Measurements from ENCODE around the gene RPS27L.
A peak's percentile ranks its signal among the peaks of the same experiment; 100 is the strongest.

RPS27L gene

DNA sequence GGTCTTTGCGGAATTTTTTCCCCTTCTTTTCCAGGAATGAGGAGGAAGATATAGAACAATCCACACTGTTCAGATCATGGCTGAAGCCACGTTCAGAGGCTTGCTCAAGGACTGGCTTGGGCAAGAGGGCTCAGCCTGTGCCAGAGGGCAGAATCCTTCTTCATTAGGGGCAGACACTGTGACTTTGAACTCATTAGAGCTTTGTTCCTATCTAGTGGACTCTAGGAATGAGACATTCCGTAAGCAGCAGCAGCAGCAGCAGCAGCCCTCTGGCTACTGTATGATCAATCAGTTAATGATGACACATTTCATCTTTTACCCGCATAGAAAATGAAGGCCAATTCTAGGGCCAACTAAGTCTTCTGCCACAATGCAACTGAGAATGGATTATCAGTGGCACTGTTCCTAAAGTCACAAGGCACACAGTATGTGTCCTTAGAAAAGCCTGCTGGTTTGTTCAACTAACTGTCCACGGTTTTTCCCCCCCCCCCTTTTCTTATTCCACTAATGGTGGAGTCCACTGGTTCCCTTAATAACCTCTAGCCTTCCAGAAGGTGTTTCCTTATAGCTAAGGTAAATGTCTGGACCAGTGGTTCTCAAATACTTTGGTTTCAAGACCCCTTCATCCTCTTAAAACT is 30.4 kb upstream of the RPS27L start:
- no peak for DNase-seq

DNA sequence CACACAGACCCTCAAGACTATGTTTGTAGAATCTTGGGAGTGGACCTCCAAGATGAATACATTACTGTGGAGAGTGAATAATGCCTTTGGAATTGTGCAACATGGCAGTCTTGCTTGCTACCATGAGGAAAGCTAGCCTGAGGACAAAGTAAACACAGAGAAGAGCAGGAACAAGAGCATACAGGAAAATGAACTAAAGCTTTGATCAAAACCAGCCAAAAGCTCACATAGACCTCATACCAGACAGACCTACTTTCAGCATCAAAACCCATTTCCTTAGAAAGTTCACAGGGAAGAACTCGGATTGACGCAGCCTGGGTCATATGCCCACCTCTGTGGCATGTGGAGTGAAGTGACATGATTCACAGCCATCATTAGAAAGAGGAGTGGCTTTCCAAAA is 28.8 kb upstream of the RPS27L start:
- no peak for DNase-seq

DNA sequence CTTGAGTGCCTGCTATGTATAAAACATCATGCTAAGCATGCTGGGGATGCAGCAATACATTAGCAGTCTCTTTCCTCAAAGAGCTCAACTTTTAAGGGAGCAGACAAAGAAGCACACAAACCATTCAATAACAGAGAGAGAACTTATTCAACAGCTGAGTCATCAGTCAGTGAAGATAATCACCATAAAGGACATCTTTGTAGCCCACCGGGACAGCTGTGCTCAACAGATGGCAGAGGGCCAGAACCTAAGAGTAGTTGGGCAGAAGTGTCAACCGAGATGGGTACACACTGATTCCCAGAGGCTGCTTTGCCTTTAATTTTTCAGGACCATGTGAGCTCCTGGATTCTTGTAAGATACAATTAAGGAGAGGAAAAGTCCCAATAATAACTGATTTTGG is 27.9 kb upstream of the RPS27L start:
- DNase-seq = no peak

DNA sequence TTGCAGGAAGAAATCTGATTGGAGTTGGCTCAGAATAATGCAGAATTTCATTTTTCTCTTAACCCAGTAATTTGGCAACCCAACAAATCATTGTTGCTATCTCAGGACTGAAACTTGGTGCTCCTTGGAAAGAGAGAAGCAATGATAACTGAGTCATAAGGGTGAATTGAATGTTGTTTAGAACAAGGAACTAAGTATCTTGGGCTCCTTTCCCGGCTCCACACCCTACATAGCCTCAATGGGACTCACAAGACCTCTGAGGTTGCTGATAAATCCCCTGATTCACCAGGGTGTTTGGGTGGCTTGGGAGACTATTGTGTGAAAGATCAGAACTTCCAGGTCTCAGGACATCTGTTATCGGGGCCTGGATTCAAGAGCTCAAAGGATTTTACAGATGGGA is 24.4 kb upstream of the RPS27L start:
- no peak for DNase-seq

DNA sequence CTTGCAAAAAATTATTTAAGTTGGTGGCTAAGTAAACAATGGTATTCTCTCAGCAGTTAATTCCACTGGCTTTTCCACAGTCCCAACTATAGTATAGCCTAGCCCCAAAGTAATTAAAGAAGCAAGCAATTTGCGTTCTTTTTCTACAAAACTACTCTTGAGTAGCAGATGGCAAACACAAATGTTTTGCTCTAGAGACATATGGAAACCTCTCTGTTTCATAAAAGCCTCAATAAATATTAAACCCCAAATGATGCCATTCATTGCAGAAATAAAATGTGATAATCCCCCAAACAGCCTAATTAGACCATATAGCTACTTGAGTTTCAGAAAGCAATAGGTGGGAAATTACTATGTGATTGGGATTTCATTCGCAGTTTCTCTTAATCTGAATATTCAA is 23.5 kb upstream of the RPS27L start:
- DNase-seq = no peak

DNA sequence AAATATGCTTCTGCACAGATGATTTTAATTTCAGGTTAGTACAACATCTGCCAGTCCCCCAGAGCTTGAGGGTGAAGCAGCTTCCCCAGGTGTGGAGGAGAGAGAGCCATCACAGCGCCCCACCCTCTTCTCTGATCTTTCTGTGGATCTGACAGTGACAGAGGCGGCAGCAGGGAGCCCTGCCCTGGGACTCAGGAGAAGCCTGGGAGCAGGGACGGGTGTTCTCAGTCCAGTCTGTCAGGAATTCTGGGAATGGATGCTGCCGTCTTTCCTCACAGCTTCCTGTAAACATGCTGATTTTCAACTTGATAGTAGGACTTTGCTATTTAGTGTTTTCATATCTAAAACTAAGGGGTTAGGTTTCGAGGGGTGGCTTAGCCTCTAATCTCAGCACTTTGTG is 20.8 kb upstream of the RPS27L start:
- DNase-seq = no peak

DNA sequence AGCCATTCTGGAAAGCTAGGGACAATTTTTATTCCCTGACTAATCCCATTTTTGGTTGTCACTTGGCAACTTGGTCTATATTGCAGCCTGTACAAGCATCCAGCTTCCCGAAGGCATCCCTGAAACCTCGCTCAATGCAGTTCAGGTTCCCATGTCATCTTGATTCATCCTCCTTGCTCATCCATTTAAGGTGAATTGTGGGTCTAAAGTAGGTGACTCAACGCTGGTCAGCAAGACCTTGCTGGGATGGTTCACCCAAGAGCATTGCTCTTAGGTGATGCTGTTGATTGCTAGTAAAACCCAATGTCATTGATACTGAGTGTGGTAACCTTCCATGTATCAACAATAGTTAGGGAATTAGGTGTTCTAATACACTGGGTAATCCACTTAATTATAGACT is 19.0 kb upstream of the RPS27L start:
- no peak for DNase-seq

DNA sequence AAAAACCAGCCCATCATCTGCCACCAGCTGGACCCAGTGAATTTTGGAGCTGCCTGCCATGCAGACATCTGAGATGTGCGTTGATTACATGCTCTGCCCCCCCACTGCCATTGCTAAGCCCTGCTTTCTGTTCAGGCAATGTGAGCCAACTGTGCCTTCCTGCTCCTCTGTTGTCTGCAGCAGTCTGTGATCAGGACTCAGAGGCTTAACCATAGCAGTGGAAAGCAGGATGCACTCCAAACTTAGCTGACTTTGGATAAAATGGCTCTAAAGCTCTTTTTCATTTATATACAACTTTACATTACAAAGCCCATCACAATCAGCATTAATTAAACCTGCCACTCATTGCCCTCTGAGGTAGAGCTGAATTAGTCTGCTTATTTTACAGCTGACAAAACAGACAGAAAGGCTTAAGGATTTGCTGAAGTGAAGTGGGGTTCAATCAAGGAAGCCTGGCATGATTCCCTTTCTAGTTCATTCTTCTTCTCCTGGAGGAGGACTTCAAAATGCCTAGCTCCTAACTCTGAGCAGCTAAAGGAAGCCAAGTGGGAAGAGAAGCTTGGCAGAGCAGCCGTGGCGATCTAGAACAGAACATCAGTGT is 15.7 kb upstream of the RPS27L start:
- DNase-seq = no peak

DNA sequence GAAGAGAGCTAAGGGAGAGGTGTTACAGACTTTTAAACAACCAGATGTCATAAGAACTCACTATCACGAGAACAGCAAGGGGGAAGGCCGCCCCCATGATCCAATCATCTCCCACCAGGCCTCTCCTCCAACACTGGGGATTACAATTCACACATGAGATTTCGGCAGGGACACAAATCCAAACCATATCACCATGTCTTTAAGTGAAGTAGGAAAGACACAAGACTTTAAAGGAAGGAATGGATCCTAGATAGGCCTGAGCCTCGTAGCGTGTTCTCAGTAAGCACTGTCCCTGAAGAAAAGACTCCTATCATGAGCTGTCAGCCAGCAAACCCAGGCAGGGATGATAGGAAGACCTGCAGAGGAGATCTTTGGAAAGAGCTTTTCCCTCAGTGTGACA is 15.1 kb upstream of the RPS27L start:
- no peak for DNase-seq

DNA sequence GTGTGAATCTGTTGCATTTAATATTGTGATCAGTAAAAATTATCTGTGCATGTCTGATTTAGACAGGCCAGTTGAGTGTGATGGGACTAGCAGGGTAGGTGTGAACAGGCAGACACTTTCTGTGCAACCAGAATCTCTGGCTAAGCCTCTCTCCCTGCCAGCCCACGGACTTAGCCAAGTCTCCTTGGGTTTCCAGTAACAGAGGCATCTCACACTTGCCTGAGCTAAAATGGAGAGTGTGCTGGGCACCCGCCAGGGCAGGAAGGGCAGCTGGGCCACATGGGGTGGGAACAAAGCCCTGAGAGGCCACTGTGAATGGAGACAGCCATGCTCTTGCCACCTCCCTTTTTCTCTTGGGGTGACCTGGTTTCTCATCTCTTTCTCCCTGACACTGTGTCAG is 12.5 kb upstream of the RPS27L start:
- DNase-seq = no peak

DNA sequence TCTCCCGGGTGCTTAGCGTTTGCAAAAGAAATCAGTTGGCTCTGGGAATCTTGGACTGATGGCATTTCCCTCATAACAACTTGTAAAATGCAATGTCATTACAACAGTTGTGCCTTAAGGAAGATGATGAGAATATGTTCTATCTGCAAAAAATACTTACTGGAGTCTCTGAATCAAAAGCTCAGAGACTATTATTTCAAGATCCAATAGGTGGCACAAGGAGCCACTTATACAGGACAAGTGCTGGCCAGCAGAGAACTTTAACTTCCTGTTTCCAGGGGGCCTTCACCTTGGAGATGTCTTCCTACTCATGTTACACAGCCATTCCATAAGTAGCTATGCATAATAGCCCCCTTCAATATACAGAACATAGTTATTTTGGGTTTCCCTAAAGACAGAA is 8.9 kb upstream of the RPS27L start:
- no peak for DNase-seq

DNA sequence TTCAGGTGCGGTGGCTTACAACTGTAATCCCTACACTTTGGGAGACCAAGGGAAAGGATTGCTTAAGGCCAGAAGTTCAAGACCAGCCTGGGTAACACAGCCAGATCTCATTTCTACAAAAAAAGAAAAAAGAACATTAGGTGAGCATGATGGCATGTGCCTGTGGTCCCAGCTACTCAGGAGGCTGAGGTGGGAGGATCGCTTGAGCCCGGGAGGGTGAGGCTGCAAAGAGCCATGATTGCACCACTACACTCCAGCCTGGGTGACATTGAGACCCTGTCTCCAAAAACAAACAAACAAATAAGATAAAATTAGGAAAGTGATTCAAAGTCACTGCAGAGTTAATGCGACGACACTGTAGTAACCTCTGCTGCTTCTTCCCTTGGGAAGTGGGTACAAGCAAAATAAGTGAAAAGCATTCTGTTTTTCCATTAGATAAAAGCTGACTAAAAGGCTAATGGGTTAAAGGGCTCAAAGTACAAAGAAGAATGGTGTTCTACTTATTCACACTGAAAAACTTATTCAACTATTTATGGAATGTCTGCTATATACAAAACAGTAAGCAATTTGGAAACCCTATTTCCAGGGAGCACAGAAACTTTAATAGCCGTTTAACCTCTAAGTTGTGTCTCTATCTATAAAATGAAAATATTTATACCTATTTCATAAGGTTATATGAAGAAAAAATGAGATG is 8.0 kb upstream of the RPS27L start:
- DNase-seq = no peak

DNA sequence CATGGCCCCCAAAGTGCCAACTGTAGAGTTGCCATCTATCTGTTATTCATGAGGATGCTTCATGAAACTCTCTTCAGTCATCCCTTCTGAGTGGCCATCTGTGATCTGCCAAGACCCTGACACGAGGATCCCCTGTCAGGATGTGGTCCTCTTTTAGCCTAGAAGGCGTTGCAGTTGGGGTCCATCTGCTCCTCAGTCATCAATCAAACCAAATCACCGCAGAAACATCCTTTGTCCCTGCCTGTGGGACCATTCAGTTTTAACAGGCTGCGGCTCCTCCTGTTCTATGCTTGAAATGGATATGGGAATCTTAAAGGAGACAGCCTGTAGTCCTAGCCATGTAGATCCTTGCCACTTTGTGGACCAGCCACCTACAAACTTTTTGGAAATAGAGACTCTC is 5.9 kb upstream of the RPS27L start:
- no peak for DNase-seq

DNA sequence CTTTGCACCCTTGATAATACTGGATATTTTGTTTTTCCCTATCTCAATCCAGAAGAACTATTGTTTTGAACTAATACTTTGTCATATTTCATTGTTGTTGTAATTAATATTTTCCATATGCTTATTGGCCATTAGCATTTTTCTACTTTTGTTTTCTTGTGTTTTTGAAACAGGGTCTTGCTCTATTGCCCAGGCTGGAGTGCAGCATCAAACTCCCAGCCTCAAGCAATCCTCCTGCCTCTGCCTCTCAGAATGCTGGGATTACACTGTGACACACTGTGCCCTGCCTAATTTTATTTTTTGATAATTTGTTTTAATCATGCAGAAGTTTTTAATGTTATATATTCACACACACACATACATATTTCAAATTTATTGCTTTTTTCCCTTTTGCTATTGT is 3.4 kb upstream of the RPS27L start:
- DNase-seq = no peak

DNA sequence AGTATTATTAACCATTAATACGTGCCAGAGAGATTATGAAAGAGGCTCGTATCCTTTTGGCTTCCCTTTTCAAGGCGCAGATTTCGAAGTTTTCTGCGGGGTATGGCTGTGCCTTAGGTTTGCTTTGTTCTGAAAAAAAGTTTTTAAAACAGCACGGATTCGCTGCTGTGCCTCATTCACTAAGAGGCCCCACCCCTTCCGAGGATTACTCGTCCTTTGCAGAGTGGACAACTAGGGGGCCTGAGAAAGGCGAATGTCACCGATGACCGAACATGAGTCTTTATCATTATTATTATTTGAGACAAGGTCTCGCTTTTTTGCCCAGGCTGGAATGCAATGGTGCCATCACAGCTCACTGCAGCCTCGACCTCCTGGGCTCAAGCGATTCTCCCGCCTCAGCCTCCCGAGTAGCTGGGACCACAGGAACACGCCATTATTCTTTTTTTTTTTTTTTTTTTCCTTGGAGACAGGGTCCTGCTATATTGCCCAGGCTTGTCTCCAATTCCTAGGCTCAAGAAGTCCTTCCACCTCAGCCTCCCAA is 684 bp upstream of the RPS27L start:
- DNase-seq = peak; percentile 43

DNA sequence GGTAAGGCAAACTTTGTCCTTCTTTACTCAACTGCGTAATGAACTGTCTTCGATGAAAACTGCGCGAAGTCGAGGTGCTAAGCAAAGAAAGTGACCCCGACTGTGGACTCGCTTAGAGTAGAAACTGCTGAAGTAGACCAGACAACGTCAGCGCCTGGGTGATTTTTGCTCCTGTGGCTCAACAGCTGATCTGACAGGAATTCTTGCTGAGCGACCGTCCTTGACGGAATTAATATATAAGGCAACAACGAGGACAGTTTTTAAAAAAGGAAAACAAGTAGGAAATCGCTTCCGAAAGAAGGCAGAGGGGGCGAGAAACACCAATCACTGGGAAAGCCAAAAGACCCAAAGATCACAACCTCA is 541 bp downstream of the RPS27L start:
- DNase-seq = peak; percentile 28

DNA sequence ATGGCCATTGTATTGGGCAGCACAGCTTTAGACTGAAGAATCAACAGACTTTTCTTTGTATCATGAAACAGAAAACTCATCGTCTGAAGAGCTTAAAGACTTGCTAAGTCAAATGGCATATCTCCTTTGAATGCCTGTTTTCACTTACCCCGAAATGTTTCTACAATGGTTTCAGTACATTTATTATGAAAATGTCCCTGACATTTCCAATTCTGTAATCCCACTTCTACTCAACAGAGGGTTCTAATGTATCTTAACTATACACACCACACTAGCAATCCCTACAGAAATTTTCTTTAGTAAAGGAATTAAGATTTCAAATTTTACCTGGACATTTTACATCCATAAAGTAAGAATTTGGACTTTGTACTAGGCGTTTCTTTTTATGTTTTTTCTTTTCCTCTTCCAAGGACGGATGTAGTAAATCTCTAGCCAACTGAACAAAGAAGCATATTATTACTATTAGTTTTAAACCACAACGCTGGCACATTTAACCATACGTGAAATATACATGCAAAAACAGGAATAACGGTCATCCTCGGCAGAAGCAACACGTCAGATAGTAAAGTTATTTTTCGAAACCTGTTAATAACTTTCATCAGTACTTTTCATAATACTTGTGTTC is 1.1 kb downstream of the RPS27L start:
- no peak for DNase-seq

DNA sequence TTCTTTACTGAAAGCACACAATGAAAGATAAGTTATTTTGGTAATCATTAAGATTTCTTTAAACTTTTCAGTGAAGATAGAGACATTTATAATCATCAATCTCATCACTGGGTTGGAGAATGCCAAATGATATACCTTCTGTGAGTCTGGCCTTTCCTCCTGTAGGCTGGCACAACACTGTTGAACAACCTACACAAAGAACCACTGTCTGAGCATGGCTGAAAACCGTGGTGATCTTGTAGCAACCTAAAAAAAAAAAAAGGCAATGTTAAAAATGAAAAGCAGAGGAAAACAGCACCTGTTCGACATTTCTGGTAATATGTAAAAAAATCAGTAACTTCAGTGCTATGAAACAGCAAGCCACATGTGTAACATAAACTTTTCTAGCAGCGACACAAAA is 1.8 kb downstream of the RPS27L start:
- no peak for DNase-seq

DNA sequence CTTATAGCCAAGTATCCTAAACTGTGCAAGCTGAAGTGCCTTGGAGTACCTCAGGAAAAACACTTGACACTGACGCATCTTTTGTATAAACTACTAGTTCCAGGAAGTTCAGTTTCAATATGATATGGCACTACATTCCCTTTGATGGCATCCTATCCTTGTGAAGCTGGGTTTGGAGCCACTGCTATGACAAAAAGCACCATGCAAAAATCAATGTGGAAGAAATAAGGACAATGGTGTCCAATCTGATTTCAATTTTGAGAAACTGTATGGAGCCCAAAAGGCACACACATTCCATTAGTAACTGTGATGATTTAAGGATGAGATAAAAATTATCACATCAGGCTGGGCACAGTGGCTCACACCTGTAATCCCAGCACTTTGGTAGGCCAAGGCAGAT is 5.6 kb downstream of the RPS27L start:
- DNase-seq = no peak

DNA sequence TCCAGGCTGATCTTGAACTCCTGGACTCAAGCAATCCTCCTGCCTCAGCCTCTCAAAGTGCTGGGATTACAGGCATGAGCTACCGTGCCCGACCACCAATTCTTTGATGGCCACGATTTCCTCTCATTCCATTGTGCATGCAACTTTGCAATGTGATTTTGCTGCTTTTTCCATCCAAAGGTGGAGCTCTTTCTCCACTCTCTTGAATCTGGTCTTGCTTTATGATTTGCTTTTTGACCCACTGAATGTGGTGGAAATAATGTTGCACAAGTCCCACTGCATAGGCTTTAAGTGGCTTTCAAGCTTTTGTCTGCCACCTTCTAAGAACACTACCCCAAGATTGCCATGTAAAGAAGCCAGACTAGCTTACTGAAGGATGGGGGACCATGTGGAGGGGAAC is 10.6 kb downstream of the RPS27L start:
- DNase-seq = no peak

DNA sequence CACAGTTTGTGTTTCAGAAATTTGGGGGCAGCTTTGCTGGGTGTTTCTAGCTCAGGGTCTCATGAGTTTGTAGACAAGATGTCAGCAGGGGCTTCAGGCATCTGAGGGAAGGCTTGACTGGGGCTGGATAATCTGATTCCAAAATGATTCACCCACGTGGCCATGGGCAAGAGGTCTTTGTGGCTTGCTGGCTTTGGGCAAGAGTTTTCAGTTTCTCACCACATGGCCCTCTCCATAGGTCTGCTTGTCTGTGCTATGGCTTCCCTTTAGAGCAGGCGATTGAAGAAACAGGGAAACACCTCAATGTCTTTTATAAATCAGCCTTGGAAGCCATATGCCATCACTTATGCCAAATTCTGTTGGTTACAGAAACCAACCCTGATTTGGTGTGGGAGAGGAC is 11.9 kb downstream of the RPS27L start:
- no peak for DNase-seq

DNA sequence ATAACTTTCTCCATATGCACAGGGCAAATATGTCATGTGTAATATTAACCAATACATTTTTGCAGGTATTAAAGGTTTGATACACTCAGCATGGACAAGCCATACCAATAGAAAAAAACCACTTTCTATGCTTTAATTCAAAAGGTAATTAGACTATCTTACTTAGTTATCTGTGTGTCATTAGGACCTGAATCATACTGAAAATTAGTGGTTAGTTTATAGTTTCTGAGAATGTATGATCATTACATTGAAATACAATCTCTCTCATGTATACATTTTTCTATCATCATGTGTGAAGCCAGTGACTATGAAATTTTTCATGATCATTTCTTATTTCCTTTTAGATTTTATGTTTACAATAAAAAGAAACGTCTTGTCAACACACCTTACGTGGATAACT is 16.3 kb downstream of the RPS27L start:
- DNase-seq = no peak

DNA sequence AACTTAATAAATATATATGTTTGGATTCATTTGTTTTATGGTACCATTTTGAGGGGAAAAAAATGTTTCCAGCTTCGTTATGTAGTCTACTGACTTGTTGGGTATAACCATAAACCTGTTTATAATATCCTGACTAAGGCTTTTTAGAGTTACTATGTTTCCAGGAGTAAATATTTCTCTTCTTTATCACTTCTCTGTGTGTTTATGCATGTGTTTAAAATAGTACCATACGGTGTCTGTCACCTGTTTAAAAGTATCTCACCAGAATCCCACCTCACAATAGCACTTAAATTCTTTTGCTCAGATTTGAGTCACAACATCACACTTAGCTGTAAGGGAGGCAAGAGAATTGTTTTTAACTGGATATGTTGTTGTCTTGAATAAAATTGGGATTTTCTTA is 20.5 kb downstream of the RPS27L start:
- DNase-seq = no peak

DNA sequence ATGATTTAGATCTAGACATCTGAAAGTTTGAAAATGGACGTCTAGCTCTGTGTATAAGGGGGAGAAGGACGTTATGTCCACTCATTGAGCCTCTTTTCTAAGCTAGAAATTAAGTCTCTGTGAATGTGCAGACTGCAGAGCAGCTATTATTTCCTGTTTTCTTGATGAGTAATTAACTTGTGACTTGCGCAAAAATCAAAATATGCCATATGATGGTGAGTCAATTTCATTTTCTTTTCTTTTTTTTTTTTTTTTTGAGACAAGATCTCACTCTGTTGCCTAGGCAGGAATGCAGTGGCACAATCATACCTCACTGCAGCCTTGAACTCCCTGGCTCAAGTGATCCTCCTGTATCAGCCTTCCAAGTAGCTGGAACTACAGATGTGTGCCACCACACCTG is 21.5 kb downstream of the RPS27L start:
- no peak for DNase-seq

Measured in CD4-positive, alpha-beta T cell treated with Interleukin-17A for 4 hours (primary cell).